Gastroesophageal sphincter (tissue), 4 donors: Measurements from ENCODE around the gene TSSK2. TPM values are rescaled to one million over a fixed set of nuclear protein-coding genes. Genes with fewer than 3 reads are reported as not detected.

Experiments
- ATAC-seq: fragments of 150-250 bp; one replicate; pipeline ENCODE4 v1.9.1; 2016; ENCODE audit warnings: mild to moderate bottlenecking, moderate library complexity
- H3K27ac ChIP-seq, 4 donors: fragments of 200-600 bp; sonication (generic) in 3 of 4; 1 replicate in 3 of 4; 2 replicates in 1 of 4; pipeline ENCODE4 v1.5.1; 2016 to 2019
- H3K27me3 ChIP-seq: fragments of 200-600 bp; sonication (generic); one replicate; pipeline ENCODE4 v1.5.1; 2019
- H3K36me3 ChIP-seq, 2 donors: fragments of 200-600 bp; sonication (generic); one replicate each; pipeline ENCODE4 v1.5.1; 2019; ENCODE audit warnings: control low read depth in 1 of 2
- H3K4me1 ChIP-seq, 3 donors: fragments of 200-600 bp; sonication (generic); 1 replicate in 2 of 3; 2 replicates in 1 of 3; pipeline ENCODE4 v1.5.1; 2016 to 2019; ENCODE audit warnings: control low read depth in 2 of 3
- H3K4me3 ChIP-seq, 2 donors: fragments of 200-600 bp; sonication (generic); one replicate each; pipeline ENCODE4 v1.5.1; 2019; ENCODE audit warnings: mild to moderate bottlenecking in 1 of 2, moderate library complexity in 1 of 2
- H3K9me3 ChIP-seq, 3 donors: fragments of 200-600 bp; sonication (generic); one replicate each; pipeline ENCODE4 v1.5.1; 2017 to 2019; ENCODE audit warnings: control low read depth in 2 of 3
- EP300 ChIP-seq: sonication (generic); formaldehyde crosslinking; IDR thresholded peaks from one replicate; pipeline ENCODE4 v1.6.1; 2017; ENCODE audit warnings: antibody characterized with exemption, mild to moderate bottlenecking
- POLR2A ChIP-seq, 2 donors: fragments of 450-650 bp; IDR thresholded peaks; one replicate each; pipeline ENCODE4 v1.6.1; 2017; ENCODE audit warnings: antibody characterized with exemption in 2 of 2, mild to moderate bottlenecking in 2 of 2, moderate library complexity in 1 of 2
- POLR2AphosphoS5 ChIP-seq: sonication (generic); formaldehyde crosslinking; IDR thresholded peaks from one replicate; pipeline ENCODE4 v1.6.1; 2017; ENCODE audit warnings: antibody characterized with exemption
- WGBS, 2 donors: methylation state at CpG; one replicate each; pipeline ENCODE4 v1.1.5; 2018; ENCODE audit warnings: low coverage in 1 of 2; 5-methylcytosine and 5-hydroxymethylcytosine counted together
- total RNA-seq, 4 donors: library from RNA; depleted of rRNA; stranded (reverse); fragments of >200 nt; gene quantifications; one replicate each; pipeline ENCODE4 v1.1.0, GENCODE V29; 2016
- TF ChIP-seq, protein P1 (sequence below), 4 experiments: fragments of 200-600 bp in 2 of 4; fragments of 450-650 bp in 2 of 4; sonication (generic) in 1 of 4; IDR thresholded peaks; one replicate each; pipeline ENCODE4 v1.5.1; 2017 to 2019; ENCODE audit warnings: antibody characterized with exemption in 4 of 4, mild to moderate bottlenecking in 2 of 4, moderate library complexity in 2 of 4

Gene TSSK2
- total RNA-seq, 4 donors from 2014 or later, result 0.13 TPM; not detected in 3

DNA sequence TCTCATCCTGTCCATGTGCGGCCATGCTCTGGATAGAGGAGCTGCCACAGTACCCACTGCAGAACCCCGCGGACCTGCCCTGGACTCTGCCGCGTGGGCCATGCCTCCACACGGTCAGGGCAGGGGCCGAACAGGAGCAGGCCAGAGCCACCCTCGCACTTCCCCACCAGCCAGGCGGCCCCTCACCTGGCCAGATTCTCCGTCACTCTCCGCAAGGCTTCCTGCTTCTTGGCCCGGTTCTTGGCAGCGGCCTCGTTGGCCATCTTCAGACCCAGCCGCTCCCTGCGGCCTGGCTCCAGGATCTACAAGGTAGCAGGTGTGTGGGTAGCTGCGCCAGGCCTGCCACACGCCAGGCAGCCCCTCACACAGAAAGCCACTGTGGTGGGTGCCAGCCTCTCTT lies 3.8 kb downstream of the TSSK2 start:
- no peak overlapping the region for H3K27ac ChIP-seq
- H3K4me3 ChIP-seq, result no peak overlapping the region
- WGBS, 2 donors, result 93% methylated on average over 8 of the region's 18 CpGs; no CpG with 5 or more reads in 1 of the 2 donors
- peaks cover 0 to 86% of the 10 kb centered on the region in 2 donors for H3K36me3 ChIP-seq
- no peaks in the 10 kb centered on the region for H3K4me1 ChIP-seq
- TF ChIP-seq, protein P1, sequence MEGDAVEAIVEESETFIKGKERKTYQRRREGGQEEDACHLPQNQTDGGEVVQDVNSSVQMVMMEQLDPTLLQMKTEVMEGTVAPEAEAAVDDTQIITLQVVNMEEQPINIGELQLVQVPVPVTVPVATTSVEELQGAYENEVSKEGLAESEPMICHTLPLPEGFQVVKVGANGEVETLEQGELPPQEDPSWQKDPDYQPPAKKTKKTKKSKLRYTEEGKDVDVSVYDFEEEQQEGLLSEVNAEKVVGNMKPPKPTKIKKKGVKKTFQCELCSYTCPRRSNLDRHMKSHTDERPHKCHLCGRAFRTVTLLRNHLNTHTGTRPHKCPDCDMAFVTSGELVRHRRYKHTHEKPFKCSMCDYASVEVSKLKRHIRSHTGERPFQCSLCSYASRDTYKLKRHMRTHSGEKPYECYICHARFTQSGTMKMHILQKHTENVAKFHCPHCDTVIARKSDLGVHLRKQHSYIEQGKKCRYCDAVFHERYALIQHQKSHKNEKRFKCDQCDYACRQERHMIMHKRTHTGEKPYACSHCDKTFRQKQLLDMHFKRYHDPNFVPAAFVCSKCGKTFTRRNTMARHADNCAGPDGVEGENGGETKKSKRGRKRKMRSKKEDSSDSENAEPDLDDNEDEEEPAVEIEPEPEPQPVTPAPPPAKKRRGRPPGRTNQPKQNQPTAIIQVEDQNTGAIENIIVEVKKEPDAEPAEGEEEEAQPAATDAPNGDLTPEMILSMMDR (IDR thresholded peaks at IDR 0.05), result no peak
- TF ChIP-seq POLR2AphosphoS5, result no peak
- TF ChIP-seq EP300, result no peak
- TF ChIP-seq POLR2A (IDR thresholded peaks at IDR 0.05), result no peak
- no peak for ATAC-seq
- H3K27me3 ChIP-seq, result no peaks in the 10 kb centered on the region
- H3K9me3 ChIP-seq, result no peaks in the 10 kb centered on the region

DNA sequence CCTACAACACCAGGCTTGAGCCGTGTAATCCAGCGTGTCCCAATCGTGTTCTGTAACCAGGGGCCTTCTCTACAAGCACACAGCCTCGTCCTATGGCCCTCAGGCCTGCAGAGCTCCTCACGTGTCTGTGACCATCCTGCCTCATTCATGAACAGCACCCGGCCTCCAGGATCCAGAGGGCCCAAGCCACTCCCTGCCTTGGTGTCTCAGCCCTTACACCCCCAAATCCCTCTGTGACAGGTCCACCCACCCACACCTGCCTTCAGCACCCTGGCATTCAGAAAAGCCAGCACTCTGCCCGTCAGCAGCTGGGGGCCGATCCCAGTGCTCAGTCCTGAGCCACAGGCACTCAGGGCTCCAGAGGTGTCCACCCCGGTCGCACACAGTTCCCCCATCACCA lies 5.8 kb downstream of the TSSK2 start:
- Histone ChIP-seq H3K4me3 (no peak overlapping the region), H3K9me3 (no peaks in the 10 kb centered on the region), H3K36me3 (peaks cover 0 to 100% of the 10 kb centered on the region in 2 donors), H3K27ac (no peak overlapping the region), H3K27me3 (no peaks in the 10 kb centered on the region), H3K4me1 (no peaks in the 10 kb centered on the region)
- no peak for ATAC-seq
- 92 to 96% methylated on average over 2 to 4 of the region's 10 CpGs for WGBS, 2 donors
- TF ChIP-seq EP300 (no peak), POLR2A (IDR thresholded peaks at IDR 0.05) (no peak), POLR2AphosphoS5 (no peak)
- TF ChIP-seq, protein P1 (IDR thresholded peaks at IDR 0.05), result no peak

- Histone ChIP-seq H3K27me3 (no peaks in the 10 kb centered on the region), H3K4me3 (no peak overlapping the region), H3K9me3 (no peaks in the 10 kb centered on the region), H3K4me1 (peaks cover 0 to 2% (median 0%) of the 10 kb centered on the region in 3 donors), H3K36me3 (peaks cover 0 to 100% of the 10 kb centered on the region in 2 donors), H3K27ac (no peak overlapping the region)
- TF ChIP-seq EP300, result no peak
- no peak for TF ChIP-seq POLR2AphosphoS5
- TF ChIP-seq POLR2A (IDR thresholded peaks at IDR 0.05), result no peak
- TF ChIP-seq, protein P1 (IDR thresholded peaks at IDR 0.05), result no peak
- WGBS, 2 donors, result 80 to 90% methylated on average over 2 of the region's 11 CpGs
- no peak for ATAC-seq
Observed at GRCh38 chr22:19137384-19138216, 6.5 kb downstream of the TSSK2 start.

DNA sequence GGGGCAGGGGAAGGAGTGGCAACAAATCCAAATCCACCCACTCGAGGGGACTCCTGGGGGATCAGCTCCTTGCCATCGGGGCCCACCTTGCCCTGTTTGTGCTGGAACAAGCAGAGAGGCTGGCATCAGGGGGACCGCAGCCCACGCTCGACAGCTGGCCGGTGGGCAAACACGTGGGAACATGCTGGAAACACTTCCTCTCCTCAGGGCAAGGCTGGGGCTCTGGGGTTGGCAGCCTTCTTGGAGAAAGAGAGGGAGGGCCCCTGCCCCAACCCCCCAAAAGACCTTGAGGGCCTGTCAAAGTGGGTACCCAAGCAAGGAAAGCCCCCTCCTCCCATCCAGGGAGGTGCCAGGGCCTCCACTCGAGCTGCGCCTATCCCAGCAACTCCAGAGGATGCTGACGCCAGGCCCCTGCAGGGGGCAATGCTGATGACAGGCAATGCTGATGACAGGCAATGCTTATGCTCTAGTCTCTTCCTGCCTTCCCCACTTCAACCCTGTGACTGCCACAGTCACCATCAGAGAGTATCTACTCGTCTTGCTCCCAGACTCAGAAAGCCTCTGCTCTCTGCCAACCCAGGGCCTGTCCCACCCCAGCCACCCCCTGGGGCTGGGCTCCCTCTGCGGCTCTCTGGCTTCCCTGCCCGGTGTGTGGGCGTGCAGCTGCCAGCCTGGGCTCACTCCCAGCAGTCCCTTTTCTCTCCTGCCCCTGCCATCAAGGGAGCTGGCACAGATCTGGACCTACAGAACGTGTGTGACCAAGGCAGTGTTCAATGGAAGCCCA lies 7.3 kb downstream of the TSSK2 start:
- Histone ChIP-seq H3K9me3 (no peaks in the 10 kb centered on the region), H3K27ac (no peak overlapping the region), H3K27me3 (no peaks in the 10 kb centered on the region), H3K4me3 (no peak overlapping the region), H3K36me3 (peaks cover 0 to 95% of the 10 kb centered on the region in 2 donors), H3K4me1 (peaks cover 0 to 11% (median 3%) of the 10 kb centered on the region in 3 donors)
- ATAC-seq, result no peak
- no peak for TF ChIP-seq POLR2AphosphoS5
- TF ChIP-seq, protein P1 (IDR thresholded peaks at IDR 0.05), result no peak
- TF ChIP-seq POLR2A (IDR thresholded peaks at IDR 0.05), result no peak
- TF ChIP-seq EP300, result no peak
- 80 to 83% methylated on average over 1 of the region's 15 CpGs for WGBS, 2 donors
